ENCODE data around the gene EIF1.

DNA sequence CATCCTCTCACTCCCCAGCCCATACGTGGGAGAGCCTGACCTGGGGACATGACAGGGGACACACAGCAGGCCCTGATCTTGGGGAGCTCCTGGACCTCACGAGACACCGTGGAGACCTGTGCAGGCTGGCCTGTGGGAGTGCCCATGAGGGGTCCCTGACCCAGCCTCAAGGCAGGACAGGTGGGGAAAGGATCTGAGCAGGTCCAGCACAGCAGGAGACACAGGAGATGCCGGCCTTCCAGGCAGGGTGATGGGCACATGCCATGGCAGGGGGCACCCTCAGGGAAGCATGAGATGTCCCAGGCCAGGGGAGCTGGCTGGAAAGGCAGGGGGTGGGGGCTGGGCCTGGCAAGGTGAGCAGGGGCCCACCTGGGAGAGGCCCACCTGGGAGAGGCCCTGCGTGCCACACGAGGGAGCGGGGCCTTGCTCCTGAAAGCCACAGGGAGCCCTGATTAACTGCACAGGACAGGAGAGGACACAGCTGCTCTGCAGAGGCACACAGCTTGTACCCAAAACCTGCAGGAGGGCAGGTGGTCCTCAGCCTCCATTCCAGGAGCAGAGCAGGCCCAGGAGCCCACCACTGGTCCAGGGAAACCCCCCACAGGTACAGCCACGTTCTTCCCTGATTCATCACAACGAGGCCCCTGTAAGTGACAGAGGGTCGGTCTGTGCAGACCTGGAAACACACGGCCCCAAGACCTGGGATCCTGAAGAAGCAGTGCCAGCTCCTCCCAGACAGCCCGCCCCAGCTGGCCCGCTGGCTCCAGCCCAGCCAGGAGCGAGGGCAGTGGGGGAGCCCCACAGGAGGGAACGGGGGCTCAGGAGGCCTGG, 37.7 kb upstream of the EIF1 start:
- TF ChIP-seq, protein P1, sequence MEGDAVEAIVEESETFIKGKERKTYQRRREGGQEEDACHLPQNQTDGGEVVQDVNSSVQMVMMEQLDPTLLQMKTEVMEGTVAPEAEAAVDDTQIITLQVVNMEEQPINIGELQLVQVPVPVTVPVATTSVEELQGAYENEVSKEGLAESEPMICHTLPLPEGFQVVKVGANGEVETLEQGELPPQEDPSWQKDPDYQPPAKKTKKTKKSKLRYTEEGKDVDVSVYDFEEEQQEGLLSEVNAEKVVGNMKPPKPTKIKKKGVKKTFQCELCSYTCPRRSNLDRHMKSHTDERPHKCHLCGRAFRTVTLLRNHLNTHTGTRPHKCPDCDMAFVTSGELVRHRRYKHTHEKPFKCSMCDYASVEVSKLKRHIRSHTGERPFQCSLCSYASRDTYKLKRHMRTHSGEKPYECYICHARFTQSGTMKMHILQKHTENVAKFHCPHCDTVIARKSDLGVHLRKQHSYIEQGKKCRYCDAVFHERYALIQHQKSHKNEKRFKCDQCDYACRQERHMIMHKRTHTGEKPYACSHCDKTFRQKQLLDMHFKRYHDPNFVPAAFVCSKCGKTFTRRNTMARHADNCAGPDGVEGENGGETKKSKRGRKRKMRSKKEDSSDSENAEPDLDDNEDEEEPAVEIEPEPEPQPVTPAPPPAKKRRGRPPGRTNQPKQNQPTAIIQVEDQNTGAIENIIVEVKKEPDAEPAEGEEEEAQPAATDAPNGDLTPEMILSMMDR (IDR thresholded peaks at IDR 0.05; ENCODE audit: poor library complexity): no peak
- no peak for TF ChIP-seq EZH2 (IDR thresholded peaks at IDR 0.05; ENCODE audit: borderline replicate concordance)
